ENCODE results near the gene INAVA.
"Not testable (repeated sequence)": the region's sequence is repeated elsewhere in the genome, so short reads cannot be mapped to it uniquely, and the experiment has no call there.

The INAVA gene

DNA sequence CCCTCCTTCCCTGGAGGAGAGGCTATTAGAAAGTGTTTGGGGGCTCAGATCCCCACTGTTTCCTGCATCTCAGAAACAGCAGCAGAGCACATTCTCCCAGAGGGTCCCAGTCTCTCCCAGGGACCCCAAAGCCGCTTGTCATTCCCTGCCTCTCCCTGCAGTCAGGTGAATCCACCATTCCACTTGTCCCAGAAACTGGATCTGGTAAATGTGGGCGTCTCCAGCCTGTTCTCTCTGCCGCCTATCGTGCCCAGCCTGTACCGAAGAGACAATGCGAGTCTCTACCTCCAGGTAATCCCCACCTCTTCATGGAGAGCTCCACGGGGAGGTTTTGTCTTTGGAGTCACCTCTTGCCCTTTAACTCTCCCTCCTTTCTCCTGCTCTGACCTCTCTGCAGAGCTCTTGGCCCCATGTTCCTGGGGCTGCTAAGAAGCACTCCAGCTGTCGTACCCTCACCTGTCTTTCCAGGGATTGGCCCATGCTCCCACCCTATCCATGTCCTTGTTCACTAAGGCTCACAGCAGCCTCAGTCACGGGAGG is 26.9 kb downstream of the INAVA start:
- no peak for DNase-seq

DNA sequence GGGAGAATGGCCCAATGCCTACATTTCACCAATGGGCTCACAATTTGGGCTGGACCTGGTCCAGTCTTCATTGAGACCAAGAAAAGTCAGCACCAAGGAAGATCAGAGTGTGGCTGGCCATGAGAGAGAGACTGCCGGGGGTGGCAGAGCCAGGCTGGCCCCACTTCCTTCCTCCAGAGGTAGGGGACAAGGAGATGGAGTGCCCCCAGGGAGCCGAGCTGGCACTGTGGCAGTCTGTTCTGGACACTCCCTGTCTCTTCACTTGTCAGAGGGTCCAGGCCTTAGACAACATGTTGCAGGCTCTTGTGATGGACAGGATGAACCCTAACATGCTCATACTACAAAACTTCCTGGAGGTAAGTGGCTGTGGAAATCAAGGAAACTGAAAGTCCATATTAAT is 27.7 kb downstream of the INAVA start:
- DNase-seq: no peak

DNA sequence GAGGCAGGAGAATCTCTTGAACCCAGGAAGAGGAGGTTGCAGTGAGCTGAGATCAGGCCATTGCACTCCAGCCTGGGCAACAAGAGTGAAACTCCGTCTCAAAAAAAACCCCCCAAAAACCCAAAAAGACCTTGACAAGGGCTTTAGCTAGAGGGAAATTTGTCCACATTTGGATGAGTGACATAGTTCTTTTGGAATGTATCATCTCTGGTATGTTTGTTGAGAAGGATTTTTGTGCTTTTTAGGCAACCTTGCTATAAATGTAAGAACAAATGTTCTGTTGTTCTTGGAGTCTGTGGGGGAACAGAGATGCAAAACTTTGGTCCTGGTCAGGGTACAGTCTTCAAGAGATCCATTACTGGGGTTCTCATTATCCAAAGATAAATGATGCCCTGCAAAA is 28.9 kb downstream of the INAVA start:
- DNase-seq: no peak

DNA sequence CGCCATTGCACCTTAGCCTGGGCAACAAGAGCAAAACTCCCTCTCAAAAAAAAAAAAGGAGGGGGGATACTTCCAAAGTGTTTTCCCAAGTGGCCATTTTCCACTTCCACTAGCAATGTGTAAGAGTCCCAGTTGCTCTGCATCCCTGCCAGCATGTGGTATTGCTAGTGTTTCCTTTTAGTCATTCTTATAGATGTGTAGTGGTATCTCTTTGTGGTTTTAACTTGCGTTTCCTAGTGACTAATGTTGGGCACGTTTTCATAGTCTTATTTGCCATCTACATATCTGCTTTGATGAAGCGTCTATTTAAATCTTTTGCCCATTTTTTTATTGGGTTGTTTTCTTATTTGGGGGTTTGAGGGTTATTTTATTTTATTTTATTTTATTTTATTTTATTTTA is 31.1 kb downstream of the INAVA start:
- DNase-seq: peak; percentile 18

DNA sequence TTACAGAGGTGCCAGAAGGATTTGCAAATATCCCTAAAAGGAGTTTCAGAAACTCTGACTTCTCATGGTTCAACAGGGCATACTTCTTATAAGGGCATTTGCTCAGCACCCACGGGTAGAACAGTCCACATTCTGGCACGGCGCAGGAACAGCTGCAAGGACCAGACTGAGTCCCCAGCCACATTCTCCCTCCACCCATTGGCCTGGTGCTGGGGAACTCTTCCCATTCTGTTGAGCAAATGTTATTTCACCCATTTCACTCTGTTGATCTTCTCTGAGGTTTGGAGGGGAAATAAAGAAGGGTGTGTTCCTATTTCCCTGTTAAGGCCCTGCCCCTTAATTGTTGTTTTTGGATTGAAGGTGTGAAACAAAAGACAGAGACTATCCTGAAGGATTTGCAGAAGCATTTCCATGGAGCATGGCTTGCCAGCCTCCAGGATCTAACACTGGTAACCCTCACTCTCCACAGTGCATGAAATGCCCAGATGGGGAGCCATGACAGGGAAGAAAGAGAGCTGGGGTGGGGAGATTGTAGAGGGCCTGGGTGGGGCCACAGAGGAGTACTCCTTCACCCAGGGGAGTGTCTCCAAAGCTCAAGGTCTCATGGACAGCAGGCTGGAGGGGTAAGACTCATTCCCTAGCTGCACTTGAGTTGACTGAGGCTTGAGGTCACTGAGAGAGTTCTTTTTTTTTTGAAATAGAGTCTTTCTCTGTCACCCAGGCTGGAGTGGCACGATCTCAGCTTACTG is 35.0 kb downstream of the INAVA start:
- DNase-seq: no peak

DNA sequence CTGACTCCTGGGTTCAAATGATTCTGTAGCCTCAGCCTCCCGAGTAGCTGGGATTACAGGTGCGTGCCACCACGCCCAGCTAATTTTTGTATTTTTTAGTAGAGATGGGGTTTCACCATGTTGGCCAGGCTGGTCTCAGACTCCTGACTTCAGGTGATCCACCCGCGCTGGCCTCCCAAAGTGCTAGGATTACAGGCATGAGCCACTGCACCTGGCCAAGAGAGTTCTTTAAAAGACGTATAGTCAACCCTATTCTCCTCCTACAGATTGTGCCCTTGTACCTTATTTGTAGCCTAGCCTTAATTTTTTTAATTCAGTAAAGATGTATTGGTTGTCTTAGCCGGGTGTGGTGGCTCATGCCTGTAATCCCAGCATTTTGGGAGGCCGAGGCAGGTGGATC is 35.6 kb downstream of the INAVA start:
- DNase-seq: not testable (repeated sequence)

DNA sequence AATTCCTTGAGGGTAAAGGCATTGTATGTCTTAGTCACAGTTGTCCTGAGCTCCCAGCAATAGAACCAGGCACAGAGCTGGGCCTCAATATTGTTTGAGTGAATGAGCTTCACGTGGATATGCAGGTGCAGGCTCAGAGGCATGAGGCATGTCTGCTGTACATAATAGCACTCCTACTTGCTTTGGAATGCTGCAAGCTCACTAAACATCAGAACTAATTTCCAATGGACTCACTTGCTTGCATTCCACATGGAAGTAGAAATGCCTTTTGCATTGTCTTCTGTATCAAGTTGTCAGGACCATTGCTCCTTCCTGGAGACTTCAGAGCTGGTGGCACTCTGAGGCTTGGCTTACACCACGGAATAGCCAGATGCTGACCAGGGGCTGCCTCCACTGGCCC is 37.1 kb downstream of the INAVA start:
- DNase-seq: no peak

DNA sequence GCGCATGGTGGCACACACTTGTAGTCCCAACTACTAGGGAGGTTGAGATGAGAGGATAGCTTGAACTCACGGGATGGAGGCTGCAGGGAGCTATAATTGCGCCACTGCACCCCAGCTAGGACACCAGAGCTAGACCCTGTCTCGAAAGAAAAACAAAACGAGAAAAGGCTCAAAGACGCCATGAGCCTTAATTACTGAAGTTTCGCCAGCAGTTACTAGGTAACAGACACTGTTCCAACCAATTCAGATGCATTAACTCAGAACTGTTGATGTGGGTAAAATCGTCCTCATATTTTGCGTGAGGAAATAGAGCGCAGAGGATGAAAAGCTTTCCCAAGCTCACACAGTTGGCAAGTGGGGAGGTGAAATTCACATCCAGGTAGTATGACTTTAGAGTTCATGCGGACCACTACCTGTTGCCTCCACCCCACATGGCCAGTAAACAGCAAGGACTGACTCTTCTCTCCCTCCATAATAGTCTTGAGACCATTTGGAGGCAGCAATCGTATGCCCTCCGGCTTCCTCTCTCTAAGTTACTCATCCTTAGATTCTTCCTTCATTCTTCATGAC is 40.1 kb downstream of the INAVA start:
- no peak for DNase-seq

DNA sequence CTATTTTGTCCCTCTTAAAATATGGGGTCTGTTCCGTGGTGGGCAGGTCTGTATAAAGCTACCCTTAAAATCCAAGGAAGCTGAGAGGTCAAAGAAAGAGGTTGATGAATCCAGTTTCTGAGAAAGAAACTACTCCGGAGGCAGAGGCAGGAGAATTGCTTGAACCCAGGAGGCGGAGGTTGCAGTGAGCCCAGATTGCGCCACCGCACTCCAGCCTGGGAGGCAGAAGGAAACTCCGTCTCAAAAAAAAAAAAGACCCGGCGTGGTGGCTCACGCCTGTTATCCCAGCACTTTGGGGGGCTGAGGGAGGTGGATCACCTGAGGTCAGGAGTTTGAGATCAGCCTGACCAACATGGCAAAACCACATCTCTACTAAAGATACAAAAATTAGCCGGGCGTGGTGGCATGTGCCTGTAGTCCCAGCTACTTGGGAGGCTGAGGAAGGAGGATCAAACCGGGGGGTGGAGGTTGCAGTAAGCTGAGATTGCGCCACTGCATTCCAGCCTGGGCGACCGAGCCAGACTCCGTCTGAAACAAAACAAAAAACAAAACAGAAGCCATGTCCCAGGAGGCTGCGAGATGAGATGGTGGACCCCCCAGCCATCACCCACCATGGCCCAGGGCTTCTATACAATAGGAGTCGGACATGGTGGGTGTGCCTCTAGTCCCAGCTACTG is 40.7 kb downstream of the INAVA start:
- not testable (repeated sequence) for DNase-seq

DNA sequence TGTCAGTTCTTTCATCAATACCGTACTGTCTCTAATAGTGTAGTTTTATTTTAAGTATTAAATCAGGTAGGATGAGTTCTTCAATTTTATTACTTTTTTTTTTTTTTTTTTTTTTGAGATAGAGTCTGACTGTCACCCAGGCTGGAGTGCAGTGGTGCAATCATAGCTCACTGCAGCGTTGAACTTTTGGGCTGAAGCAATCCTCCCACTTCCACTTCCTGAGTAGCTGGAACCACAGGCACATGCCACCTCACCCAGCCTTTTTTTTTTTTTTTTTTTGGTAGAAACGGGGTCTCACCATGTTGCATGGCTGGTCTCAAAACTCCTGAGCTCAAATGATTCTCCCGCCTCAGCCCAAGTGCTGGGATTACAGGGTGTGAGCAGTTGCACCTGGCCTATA is 44.3 kb downstream of the INAVA start:
- DNase-seq: peak; percentile 56

DNA sequence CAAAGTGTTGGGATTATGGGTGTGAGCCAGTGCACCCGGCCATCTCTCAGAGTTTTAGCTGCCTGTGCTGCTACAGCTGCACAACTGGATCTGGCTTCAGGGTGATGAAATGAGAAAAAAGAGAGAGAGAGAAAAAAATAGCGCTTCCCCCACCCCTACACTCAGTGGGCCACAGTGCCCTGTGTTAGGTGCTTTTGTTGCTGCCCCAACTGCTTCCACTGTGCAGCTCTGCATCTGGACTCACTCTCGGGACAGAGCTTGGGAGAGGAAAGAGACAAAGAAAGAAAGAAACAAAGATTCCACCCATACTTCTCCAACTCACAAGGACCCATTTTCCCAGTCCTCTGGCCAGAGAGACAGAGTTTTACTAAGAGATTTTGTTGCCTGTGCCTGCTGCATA is 50.4 kb downstream of the INAVA start:
- no peak for DNase-seq

DNA sequence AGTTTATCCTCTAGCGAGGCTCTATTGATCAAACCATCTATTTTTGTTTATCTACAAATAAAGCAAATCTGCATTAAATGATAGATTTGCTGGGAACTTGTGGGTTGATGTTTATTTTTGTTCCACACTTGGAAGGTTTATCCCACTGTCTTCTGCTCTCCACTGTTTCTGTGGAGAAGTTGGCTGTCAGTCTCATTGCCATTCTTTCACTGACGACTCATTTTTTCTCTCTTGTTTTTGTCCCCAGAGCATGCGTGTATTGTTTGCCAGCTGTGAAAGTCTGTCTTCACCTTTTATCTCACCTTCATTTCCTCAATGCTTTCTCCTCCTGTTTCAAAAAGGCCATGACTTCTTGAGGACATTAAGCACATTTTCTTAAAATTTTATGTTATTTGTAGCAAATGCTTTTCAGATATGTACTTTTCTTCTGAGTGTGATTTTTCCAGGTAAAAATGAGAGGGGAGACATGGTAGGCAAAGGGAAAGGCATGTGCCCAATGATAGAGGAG is 52.4 kb downstream of the INAVA start:
- no peak for DNase-seq

DNA sequence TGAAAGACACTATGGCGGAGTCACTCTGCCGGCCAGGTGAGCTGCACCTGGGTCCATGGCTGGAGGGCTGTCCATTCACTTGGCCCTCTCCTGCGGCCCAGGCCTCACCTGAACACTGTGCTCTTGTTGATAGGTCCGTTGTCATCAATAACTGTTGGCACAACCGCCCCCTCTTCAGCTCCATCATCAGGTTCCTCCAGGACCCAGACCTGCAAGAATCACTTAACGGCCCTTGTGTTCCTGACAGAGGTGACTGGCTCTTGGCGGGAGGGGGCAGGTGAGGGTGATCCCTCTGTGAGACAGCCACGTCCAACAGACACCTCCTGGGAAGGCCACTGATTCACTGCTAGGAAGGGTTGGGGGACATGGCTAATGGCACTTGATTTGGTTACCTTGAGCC is 54.9 kb downstream of the INAVA start:
- no peak for DNase-seq

DNA sequence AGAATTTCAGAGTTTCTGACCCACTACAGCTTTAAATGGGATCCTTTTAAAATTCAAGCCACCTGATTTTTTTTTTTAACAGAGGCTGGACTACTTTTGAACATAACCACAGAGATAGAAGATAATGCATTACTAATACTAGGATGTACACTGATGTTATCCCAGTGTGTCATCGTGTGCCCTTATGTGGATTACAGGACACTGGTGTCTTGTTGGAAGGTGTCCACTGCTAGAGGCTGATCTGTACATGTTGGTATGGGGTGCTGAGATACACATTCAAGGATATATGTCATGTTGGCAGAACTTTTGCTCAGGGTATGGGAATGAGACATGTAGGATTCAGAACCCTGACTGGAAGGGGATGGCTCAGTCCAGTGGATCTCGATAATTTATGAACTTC is 56.3 kb downstream of the INAVA start:
- no peak for DNase-seq

DNA sequence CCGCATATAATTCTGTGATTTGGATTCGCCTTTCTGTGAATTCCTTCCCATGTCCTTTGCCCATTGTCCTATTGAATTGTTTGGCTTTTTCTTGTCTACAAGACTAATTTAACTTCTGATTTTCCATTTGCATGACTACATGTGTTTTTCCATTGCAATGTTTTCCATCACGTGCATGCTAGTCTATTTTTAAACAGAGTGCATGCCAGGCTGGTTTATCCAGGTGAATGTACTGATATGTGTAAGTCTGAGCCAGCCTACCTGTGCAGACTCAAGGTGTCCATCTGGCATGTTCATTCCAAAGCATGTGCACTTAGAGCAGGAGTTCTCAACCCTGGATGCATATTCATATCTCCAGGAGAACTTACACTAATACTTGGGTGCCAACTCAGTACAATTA is 59.7 kb downstream of the INAVA start:
- DNase-seq: no peak

DNA sequence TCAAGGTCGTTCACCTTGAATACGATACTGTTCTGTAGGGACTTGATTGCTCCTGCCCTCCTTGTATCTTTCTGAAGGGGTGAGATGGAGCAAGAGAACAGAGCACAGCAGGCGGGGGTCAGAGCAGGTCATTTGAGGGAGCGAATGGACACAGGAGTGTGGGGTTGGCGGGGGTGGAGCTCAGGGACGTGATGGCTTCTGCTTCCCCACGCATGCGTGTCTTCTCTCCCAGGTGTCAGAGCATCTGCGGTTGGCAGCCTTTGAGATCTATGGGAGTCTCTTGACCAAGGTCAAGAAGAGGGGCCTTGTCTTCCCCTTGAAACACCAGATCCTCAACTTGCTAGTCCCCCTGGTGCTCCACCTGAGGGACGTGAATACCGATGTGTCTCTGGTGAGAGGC is 63.9 kb downstream of the INAVA start:
- DNase-seq: no peak

DNA sequence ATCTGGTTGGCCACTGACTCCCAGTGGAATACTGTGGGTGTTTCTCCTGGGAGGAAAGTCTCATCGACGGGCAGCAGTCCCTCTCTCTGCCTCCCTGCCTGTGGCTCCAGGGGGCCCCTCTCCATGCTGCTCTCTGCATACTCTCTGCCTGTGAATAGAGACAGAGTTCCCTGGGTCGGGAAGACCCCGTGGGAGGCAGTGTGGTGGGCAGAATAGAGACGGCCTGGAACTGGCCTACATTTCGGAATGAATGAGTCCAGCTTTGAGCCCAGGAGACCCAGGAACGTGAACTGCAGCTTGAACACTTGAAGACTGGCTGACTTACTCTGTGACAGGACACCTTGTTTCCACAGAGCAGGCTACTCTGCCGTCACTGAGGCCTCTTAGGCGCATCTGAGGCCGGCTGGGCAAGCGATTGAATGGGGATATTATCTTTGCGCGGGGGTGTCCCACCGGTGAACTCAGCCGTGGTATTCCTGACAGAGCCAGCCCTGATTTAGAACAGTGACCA is 64.8 kb downstream of the INAVA start:
- DNase-seq: no peak

DNA sequence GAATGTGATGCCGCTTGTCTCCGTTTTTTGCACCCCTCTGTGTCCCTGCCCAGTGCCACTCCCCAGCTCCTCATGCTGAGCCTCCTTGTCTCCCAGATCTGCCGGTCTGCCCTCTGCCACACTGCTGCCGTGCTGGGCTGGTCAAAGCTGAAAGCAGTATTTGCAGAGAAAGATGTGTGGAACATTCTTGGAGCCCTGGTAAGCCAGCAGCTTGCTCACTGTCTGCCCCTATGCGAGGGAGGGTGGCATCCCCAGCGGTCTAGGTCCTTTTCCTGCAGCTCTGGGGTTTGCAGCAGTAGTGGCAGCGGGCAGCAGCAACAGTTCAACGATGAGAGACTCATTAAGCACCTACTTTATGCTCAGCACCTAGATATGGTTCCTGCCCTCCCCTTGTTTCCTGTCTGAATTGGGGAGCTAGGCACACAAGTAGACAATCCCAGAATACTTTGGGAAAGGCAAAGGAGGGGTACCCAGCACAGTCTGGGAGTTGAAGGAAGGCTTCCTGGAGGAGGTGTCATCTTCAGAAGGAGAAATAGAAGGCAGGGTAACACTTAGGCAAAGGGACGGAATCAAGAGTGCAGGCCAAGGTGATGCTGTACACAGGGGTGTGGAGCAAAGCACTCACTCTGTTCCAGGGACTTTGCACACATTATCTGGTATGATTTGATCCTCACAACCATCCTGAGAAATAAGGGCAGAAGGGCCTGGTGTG is 65.7 kb downstream of the INAVA start:
- DNase-seq: no peak

DNA sequence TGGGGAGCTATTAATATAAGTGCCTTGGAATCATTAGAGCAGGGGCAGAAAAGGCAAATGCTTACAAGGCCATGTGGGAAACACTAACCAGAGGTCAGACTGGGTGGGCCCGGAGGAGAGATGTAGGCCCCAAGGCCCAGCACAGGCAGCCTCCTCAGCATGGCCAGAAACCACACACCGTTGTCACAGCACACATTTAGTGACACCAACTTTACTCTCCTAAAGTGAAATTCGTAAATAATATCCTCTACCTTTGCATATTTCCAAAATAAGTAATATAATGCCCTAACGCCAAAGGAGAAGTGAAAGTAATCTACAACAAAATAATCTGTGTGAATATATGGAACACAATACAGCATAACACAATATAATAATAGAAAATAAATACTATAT is 66.2 kb downstream of the INAVA start:
- no peak for DNase-seq

DNA sequence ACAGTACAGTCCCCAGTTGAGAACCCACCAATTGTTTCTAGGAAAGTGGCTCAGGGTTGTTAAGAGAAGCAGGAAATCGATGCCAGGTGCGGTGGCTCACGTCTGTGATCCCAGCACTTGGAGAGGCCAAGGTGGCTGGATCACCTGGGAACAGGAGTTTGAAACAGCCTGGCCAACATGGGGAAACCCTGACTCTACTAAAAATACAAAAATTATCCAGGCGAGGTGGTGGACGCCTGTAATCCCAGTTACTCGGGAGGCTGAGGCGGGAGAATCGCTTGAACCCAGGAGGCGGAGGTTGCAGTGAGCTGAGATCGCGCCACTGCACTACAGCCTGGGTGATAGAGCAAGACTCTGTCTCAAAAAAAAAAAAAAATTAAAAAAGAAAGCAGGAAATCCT is 67.5 kb downstream of the INAVA start:
- not testable (repeated sequence) for DNase-seq

DNA sequence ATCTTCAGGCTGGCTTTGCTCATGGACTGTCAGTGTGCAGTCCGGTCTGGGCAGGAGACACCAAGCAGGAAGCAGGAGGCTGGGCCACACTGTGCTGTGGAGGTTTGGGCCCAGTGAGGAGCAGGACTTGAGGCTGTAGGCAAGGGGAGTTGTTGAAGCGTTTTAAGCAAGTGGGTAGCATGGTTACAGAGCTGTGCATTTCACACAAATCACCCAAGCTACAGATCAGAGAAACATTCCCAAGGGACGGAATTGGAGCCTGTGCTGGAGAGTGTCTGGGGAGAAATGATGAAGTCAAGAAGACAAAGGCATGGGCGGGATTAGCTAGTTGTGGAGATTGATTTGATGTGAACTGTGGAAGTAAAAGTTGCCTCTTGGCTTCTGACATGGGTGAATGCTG is 67.9 kb downstream of the INAVA start:
- no peak for DNase-seq

DNA sequence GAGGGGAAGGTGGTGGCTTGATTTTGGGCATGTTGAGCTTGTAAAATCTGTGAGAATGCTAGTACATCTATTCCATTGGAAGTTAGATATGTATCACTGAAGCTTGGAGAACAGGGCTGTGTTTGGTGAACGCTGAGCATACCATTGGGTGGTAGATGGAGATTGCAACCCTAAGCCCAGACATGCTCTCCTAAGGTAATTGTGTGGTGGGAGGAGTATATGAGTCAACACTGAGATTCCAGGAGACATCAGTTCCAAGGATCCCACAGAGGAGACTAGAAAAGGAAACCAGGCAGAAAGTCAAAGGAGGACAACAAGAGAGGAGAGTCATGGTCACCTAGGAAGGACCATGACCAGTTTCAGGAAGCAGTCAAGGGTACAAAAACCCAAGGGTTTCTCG is 68.4 kb downstream of the INAVA start:
- no peak for DNase-seq

DNA sequence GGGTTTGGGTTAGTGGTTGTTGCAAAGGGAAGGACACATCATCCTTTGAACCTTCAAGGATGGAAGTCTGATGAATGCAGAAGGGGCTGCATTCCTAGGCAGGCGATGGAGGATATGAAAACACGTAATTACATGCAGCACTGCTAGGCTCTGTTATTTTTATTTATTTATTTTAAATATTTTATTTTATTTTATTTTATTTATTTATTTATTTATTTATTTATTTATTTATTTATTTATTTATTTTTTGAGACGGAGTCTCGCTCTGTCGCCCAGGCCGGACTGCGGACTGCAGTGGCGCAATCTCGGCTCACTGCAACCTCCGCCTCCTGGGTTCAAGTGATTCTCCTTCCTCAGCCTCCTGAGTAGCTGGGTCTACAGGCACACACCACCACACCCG is 69.2 kb downstream of the INAVA start:
- DNase-seq: not testable (repeated sequence)

Measured in NK-92 treated with Interleukin-12 subunit alpha and Interleukin-12 subunit beta, amount 100 ng/mL, for 24 hours (cell line).